Measurements from ENCODE around the gene SPAG17. TPM values are rescaled to one million over a fixed set of nuclear protein-coding genes. Genes with fewer than 3 reads are reported as not detected.

SPAG17 gene
- polyA plus RNA-seq, 1 donor (not counting 4 experiments of a cell fraction or from before 2014, with no cell fraction given), result 0.52 TPM

GRCh38 chr1:118143121-118143520 lies 41.9 kb downstream of the SPAG17 start:
- Histone ChIP-seq H3K36me3 (ENCODE audit: control insufficient read depth in 2 of 2, extremely low read depth in 1 of 2, insufficient read depth in 2 of 2, low read length in 2 of 2) (no peaks in the 10 kb centered on the region), H3K27me3 (ENCODE audit: control insufficient read depth, extremely low read depth, insufficient read depth, low read length) (no peaks in the 10 kb centered on the region), H3K9me1 (ENCODE audit: control insufficient read depth, extremely low read depth, insufficient read depth, low read length) (no peaks in the 10 kb centered on the region), H3K9me3 (ENCODE audit: control insufficient read depth, low read depth, low read length) (no peaks in the 10 kb centered on the region), H3K4me2 (ENCODE audit: control insufficient read depth, extremely low read depth, insufficient read depth, low read depth, low read length) (no peak overlapping the region), H4K20me1 (ENCODE audit: control insufficient read depth, extremely low read depth, insufficient read depth, low read length) (no peaks in the 10 kb centered on the region), H2AFZ (ENCODE audit: control insufficient read depth, low read length) (no peak overlapping the region), H3K27ac (ENCODE audit: control insufficient read depth, insufficient read depth, low read length) (no peak overlapping the region), H3K9ac (ENCODE audit: control insufficient read depth, extremely low read depth, insufficient read depth, low read length) (no peak overlapping the region), H3K79me2 (ENCODE audit: control insufficient read depth, insufficient read depth, low read length) (no peaks in the 10 kb centered on the region), H3K4me3 (ENCODE audit: control insufficient read depth in 2 of 3, extremely low read depth in 1 of 3, insufficient read depth in 2 of 3, low read depth in 1 of 3, low read length in 3 of 3) (no peak overlapping the region), H3K4me1 (ENCODE audit: control insufficient read depth, extremely low read depth, insufficient read depth, low read length) (peaks cover 18% of the 10 kb centered on the region)
- no peak for TF ChIP-seq EZH2 (IDR thresholded peaks at IDR 0.05; ENCODE audit: low read length)
- dilution Hi-C loops (cut with MboI; ENCODE audit: extremely low pct_ligation_motif_present, low sequenced_read_pairs), result no loop called here
- DNase-seq (ENCODE audit: low read depth, low spot score) (no peak), FAIRE-seq (no peak)

- no peak for TF ChIP-seq CTCF (optimal IDR thresholded peaks at IDR 0.05 in 1 of 3, IDR thresholded peaks at IDR 0.05 in 1 of 3, conservative IDR thresholded peaks at IDR 0.05 in 1 of 3; ENCODE audit: extremely low read depth in 1 of 3, insufficient read depth in 2 of 3, low read length in 3 of 3)
- no peak for TF ChIP-seq EZH2 (IDR thresholded peaks at IDR 0.05; ENCODE audit: low read length)
- H3K36me3 ChIP-seq (ENCODE audit: control insufficient read depth in 2 of 2, extremely low read depth in 1 of 2, insufficient read depth in 2 of 2, low read length in 2 of 2), result no peaks in the 10 kb centered on the region
- no peak overlapping the region for H3K4me3 ChIP-seq (ENCODE audit: control insufficient read depth in 2 of 3, extremely low read depth in 1 of 3, insufficient read depth in 2 of 3, low read depth in 1 of 3, low read length in 3 of 3)
- no peak for FAIRE-seq
- H3K27ac ChIP-seq (ENCODE audit: control insufficient read depth, insufficient read depth, low read length), result no peak overlapping the region
- no peak for DNase-seq (ENCODE audit: low read depth, low spot score)
- no peaks in the 10 kb centered on the region for H3K9me1 ChIP-seq (ENCODE audit: control insufficient read depth, extremely low read depth, insufficient read depth, low read length)
- H3K9me3 ChIP-seq (ENCODE audit: control insufficient read depth, low read depth, low read length), result no peaks in the 10 kb centered on the region
- H4K20me1 ChIP-seq (ENCODE audit: control insufficient read depth, extremely low read depth, insufficient read depth, low read length), result no peaks in the 10 kb centered on the region
- H3K27me3 ChIP-seq (ENCODE audit: control insufficient read depth, extremely low read depth, insufficient read depth, low read length), result no peaks in the 10 kb centered on the region
- no peak overlapping the region for H3K4me2 ChIP-seq (ENCODE audit: control insufficient read depth, extremely low read depth, insufficient read depth, low read depth, low read length)
- no peaks in the 10 kb centered on the region for H3K79me2 ChIP-seq (ENCODE audit: control insufficient read depth, insufficient read depth, low read length)
- H3K4me1 ChIP-seq (ENCODE audit: control insufficient read depth, extremely low read depth, insufficient read depth, low read length), result peaks cover 12% of the 10 kb centered on the region
- no peak overlapping the region for H2AFZ ChIP-seq (ENCODE audit: control insufficient read depth, low read length)
- dilution Hi-C loops (cut with MboI; ENCODE audit: extremely low pct_ligation_motif_present, low sequenced_read_pairs), result no loop called here
- no peak overlapping the region for H3K9ac ChIP-seq (ENCODE audit: control insufficient read depth, extremely low read depth, insufficient read depth, low read length)
These were observed 42.5 kb downstream of the SPAG17 start for GRCh38 chr1:118142546-118142945.

DNA sequence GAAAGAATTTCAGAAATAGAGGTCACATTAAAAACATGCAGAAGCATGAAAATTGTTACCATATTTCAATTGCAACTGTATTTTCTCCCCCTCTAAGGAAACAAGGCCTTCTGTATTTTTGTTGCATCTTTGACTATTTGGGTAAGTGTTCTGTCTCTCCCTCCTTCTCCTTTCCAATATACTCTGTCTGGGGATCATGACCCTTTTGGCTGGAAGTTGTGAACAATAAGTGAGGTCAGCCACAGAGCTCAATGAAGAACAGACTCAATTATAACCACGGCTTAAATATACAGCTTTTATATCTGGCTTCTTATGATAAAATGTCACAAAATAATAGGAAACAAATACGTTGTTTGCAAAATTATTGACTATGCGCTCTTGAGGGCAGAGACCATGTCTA lies 47.1 kb downstream of the SPAG17 start:
- H3K4me2 ChIP-seq (ENCODE audit: control insufficient read depth, extremely low read depth, insufficient read depth, low read depth, low read length), result no peak overlapping the region

More for the DNA sequence above, 47.1 kb downstream of the SPAG17 start:
- Histone ChIP-seq H3K27me3 (ENCODE audit: control insufficient read depth, extremely low read depth, insufficient read depth, low read length) (peaks cover 3% of the 10 kb centered on the region), H3K36me3 (ENCODE audit: control insufficient read depth in 2 of 2, extremely low read depth in 1 of 2, insufficient read depth in 2 of 2, low read length in 2 of 2) (no peaks in the 10 kb centered on the region), H4K20me1 (ENCODE audit: control insufficient read depth, extremely low read depth, insufficient read depth, low read length) (no peaks in the 10 kb centered on the region), H3K9me3 (ENCODE audit: control insufficient read depth, low read depth, low read length) (no peaks in the 10 kb centered on the region), H3K4me3 (ENCODE audit: control insufficient read depth in 2 of 3, extremely low read depth in 1 of 3, insufficient read depth in 2 of 3, low read depth in 1 of 3, low read length in 3 of 3) (no peak overlapping the region), H3K9me1 (ENCODE audit: control insufficient read depth, extremely low read depth, insufficient read depth, low read length) (no peaks in the 10 kb centered on the region), H3K27ac (ENCODE audit: control insufficient read depth, insufficient read depth, low read length) (no peak overlapping the region), H3K9ac (ENCODE audit: control insufficient read depth, extremely low read depth, insufficient read depth, low read length) (no peak overlapping the region), H3K4me1 (ENCODE audit: control insufficient read depth, extremely low read depth, insufficient read depth, low read length) (peaks cover 9% of the 10 kb centered on the region), H2AFZ (ENCODE audit: control insufficient read depth, low read length) (no peak overlapping the region), H3K79me2 (ENCODE audit: control insufficient read depth, insufficient read depth, low read length) (no peaks in the 10 kb centered on the region)
- dilution Hi-C loops (cut with MboI; ENCODE audit: extremely low pct_ligation_motif_present, low sequenced_read_pairs), result no loop called here
- DNase-seq (ENCODE audit: low read depth, low spot score) (no peak), FAIRE-seq (no peak)
- TF ChIP-seq CTCF (optimal IDR thresholded peaks at IDR 0.05 in 1 of 3, IDR thresholded peaks at IDR 0.05 in 1 of 3, conservative IDR thresholded peaks at IDR 0.05 in 1 of 3; ENCODE audit: extremely low read depth in 1 of 3, insufficient read depth in 2 of 3, low read length in 3 of 3) (no peak), EZH2 (IDR thresholded peaks at IDR 0.05; ENCODE audit: low read length) (no peak)
